WTC11 (cell line): ENCODE results near the gene WNT5B.
A peak's percentile ranks its signal among the peaks of the same experiment; 100 is the strongest.

Experiments used
- TF ChIP-seq, protein P1 (sequence below): sonication (generic); formaldehyde crosslinking; IDR thresholded peaks from 2 replicates; pipeline ENCODE4 v1.8.0; 2022; ENCODE audit warnings: mild to moderate bottlenecking, missing genetic modification reagents
- TF ChIP-seq, protein P2 (sequence below): fragments of 200-600 bp; IDR thresholded peaks from 2 replicates; pipeline ENCODE4 v1.8.0; 2022; ENCODE audit warnings: antibody characterized with exemption

DNA sequence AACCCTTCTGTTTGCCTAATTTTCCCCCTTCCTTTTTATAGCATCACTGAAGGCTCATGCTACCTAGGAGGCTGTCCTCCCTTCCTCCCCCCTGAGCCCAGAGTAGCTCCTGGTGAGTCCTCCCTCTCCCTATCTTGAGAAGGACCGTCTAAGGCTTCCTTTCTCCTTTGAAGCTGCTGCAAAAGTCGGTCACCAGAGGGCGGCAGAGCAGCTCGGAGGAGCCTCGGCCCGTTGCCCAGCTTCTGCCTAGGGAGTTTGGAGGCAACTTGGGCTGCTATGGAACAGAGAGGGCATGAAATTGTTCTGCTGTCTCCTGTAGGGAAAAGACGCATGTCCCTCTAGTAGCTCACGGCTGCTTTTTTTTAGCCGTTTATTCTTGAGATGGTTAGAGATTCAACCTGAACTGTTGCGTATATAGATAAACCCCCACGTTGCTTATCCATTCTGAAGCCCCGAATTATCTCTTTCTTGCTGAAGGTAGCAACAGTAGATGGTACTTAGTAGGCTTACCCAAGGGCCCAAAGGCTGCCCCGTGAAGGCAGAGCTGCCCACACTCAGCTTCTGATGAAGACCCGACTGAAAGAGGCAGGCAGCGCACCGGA lies 5.7 kb downstream of the WNT5B start:
- TF ChIP-seq, protein P1, sequence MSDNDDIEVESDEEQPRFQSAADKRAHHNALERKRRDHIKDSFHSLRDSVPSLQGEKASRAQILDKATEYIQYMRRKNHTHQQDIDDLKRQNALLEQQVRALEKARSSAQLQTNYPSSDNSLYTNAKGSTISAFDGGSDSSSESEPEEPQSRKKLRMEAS = no peak
- TF ChIP-seq, protein P2, sequence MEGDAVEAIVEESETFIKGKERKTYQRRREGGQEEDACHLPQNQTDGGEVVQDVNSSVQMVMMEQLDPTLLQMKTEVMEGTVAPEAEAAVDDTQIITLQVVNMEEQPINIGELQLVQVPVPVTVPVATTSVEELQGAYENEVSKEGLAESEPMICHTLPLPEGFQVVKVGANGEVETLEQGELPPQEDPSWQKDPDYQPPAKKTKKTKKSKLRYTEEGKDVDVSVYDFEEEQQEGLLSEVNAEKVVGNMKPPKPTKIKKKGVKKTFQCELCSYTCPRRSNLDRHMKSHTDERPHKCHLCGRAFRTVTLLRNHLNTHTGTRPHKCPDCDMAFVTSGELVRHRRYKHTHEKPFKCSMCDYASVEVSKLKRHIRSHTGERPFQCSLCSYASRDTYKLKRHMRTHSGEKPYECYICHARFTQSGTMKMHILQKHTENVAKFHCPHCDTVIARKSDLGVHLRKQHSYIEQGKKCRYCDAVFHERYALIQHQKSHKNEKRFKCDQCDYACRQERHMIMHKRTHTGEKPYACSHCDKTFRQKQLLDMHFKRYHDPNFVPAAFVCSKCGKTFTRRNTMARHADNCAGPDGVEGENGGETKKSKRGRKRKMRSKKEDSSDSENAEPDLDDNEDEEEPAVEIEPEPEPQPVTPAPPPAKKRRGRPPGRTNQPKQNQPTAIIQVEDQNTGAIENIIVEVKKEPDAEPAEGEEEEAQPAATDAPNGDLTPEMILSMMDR = peak; percentile 41; the same call in 1 of the 2 replicates
